ENCODE data around the gene CASD1. TPM values are rescaled to one million over a fixed set of nuclear protein-coding genes. Genes with fewer than 3 reads are reported as not detected.

Gene CASD1
- total and polyA plus RNA-seq, 3 donors from 2014 or later, result 20.5 to 47.4 (median 47.1) TPM

DNA sequence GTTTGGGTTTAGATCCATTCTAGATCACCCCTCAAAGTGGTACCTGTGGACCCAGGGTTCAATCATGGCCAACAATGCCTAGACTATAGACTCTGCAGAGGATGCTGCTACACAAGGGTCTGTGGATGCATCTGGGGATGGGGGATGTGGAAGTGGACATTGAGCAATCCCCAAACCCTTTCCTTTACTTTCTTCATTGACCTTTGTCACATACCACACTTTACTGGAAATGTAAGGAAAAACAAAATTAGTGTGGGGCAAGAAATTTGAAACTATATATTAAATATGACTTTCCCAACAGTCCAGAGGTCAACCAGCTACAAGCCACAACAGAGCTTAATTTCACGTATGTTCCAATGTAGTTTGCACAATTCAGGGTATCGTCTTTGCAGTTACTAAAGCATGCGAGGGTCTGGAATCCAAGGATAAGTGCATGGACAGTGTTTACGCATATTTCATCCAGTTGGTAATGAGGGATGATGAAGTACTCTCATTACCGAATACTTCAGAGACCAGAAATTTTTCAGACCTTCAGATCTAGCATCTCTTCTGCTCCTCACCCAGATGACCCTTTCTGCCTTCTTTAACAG, 33.3 kb upstream of the CASD1 start:
- no peak overlapping the region for H3K27ac ChIP-seq
- no peak overlapping the region for H3K4me3 ChIP-seq
- H3K9me3 ChIP-seq, result no peaks in the 10 kb centered on the region
- H3K36me3 ChIP-seq (ENCODE audit: low read depth, missing control alignments), result no peaks in the 10 kb centered on the region
- intact Hi-C loops (cut with DNase I; ENCODE audit: low total_unique reads), result no loop called here
- 69 to 75% methylated on average over 5 of the region's 5 CpGs for WGBS, 2 donors
- H3K4me1 ChIP-seq, result no peaks in the 10 kb centered on the region
- TF ChIP-seq POLR2A (IDR thresholded peaks at IDR 0.05), result no peak
- TF ChIP-seq, protein P1, sequence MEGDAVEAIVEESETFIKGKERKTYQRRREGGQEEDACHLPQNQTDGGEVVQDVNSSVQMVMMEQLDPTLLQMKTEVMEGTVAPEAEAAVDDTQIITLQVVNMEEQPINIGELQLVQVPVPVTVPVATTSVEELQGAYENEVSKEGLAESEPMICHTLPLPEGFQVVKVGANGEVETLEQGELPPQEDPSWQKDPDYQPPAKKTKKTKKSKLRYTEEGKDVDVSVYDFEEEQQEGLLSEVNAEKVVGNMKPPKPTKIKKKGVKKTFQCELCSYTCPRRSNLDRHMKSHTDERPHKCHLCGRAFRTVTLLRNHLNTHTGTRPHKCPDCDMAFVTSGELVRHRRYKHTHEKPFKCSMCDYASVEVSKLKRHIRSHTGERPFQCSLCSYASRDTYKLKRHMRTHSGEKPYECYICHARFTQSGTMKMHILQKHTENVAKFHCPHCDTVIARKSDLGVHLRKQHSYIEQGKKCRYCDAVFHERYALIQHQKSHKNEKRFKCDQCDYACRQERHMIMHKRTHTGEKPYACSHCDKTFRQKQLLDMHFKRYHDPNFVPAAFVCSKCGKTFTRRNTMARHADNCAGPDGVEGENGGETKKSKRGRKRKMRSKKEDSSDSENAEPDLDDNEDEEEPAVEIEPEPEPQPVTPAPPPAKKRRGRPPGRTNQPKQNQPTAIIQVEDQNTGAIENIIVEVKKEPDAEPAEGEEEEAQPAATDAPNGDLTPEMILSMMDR (IDR thresholded peaks at IDR 0.05), result no peak
- no peak for DNase-seq
- H3K27me3 ChIP-seq, result no peaks in the 10 kb centered on the region

DNA sequence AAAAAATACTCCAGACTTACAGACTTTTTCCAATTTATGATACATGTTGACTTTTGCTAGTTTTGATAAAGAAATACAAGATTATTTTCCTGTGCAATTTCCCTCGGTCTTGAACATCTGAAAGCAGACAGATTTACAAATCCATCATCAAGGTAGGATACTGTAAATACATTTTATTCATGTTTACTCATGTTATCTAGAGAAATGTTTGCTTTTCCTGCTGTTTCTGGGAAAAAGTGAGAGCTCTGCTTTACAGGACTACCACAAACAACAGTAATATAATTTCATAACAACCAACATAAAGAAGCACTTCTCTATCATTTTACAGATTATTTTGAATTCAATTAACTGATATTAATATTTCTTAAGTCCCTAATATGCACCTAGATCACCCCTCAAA, 31.7 kb upstream of the CASD1 start:
- WGBS, 2 donors, result 39 to 60% methylated on average over 1 of the region's 1 CpG
- Histone ChIP-seq H3K27ac (no peak overlapping the region), H3K4me3 (no peak overlapping the region), H3K9me3 (no peaks in the 10 kb centered on the region), H3K4me1 (no peaks in the 10 kb centered on the region), H3K27me3 (no peaks in the 10 kb centered on the region), H3K36me3 (ENCODE audit: low read depth, missing control alignments) (no peaks in the 10 kb centered on the region)
- DNase-seq, result no peak
- intact Hi-C loops (cut with DNase I; ENCODE audit: low total_unique reads), result no loop called here
- TF ChIP-seq POLR2A (IDR thresholded peaks at IDR 0.05), result no peak
- TF ChIP-seq, protein P1 (IDR thresholded peaks at IDR 0.05), result no peak

DNA sequence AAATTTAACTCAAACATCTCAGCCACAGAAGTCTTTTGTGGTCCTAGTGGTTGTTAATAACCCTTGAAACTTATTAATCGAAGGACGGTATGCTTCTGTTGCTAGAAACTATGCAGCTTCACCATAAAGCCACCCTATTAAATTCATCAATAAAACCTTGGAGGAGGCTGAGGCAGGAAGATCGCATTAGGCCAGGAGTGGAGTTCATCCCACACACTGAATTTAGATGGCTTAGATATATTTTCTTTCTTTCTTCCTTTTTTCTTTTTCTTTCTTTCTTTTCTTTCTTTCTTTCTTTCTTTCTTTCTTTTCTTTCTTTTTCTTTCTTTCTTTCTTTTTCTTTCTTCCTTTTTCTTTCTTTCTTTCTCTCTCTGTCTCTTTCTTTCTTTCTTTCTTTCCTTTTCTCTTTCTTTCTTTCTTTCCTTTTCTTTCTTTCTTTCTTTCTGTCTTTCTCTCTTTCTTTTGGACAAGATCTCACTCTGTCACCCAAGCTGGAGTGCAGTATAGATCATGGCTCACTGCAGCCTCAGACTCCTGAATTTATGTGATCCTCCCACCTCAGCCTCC, 30.9 kb upstream of the CASD1 start:
- 77 to 79% methylated on average over 3 of the region's 3 CpGs for WGBS, 2 donors
- Histone ChIP-seq H3K4me3 (no peak overlapping the region), H3K4me1 (no peaks in the 10 kb centered on the region), H3K27me3 (no peaks in the 10 kb centered on the region), H3K9me3 (no peaks in the 10 kb centered on the region), H3K27ac (no peak overlapping the region), H3K36me3 (ENCODE audit: low read depth, missing control alignments) (no peaks in the 10 kb centered on the region)
- TF ChIP-seq, protein P1 (IDR thresholded peaks at IDR 0.05), result no peak
- intact Hi-C loops (cut with DNase I; ENCODE audit: low total_unique reads), result no loop called here
- no peak for DNase-seq

DNA sequence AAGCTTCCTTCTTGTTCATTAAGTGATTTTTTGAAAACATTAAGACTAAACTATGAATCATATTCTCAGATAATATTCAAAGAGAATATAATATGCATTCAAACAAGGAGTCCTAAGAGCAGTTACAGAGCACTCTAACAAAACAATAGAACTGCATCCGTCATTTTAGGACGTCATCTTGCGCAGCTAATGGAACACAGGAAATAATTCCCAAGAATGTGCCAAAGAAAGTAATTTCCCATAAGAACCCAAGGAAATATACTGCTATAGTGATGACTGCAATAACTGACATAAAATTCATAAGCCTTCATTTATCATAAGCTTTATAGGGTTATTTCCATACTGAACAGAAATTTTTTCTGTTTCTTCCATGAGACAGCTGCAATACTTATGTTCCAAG, 28.3 kb upstream of the CASD1 start:
- TF ChIP-seq, protein P1 (IDR thresholded peaks at IDR 0.05), result no peak
- TF ChIP-seq POLR2A (IDR thresholded peaks at IDR 0.05), result no peak
- H3K4me3 ChIP-seq, result no peak overlapping the region
- H3K4me1 ChIP-seq, result no peaks in the 10 kb centered on the region
- no peaks in the 10 kb centered on the region for H3K9me3 ChIP-seq
- no peak overlapping the region for H3K27ac ChIP-seq
- H3K36me3 ChIP-seq (ENCODE audit: low read depth, missing control alignments), result no peaks in the 10 kb centered on the region
- intact Hi-C loops (cut with DNase I; ENCODE audit: low total_unique reads), result no loop called here
- H3K27me3 ChIP-seq, result no peaks in the 10 kb centered on the region
- no peak for DNase-seq
- 84 to 87% methylated on average over 3 of the region's 3 CpGs for WGBS, 2 donors

DNA sequence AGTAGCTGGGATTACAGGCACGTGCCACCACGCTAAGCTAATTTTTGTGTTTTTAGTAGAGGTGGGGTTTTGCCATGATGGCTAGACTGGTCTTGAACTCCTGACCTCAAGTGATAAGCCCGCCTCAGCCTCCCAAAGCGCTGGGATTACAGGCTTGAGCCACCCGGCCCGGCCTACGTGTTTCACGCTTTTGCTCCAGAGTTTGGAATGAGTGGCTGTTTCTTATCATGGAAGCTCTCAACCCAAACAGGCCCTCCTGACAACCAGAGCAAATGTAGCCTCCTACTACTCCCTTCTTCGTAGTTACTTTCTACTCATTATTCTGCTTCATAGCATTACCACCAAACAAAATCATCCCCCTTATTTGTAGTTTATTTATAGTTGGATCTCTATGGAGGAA, 26.8 kb upstream of the CASD1 start:
- no peaks in the 10 kb centered on the region for H3K36me3 ChIP-seq (ENCODE audit: low read depth, missing control alignments)
- H3K4me1 ChIP-seq, result no peaks in the 10 kb centered on the region
- no peak for DNase-seq
- intact Hi-C loops (cut with DNase I; ENCODE audit: low total_unique reads), result no loop called here
- no peaks in the 10 kb centered on the region for H3K9me3 ChIP-seq
- no peak overlapping the region for H3K27ac ChIP-seq
- TF ChIP-seq POLR2A (IDR thresholded peaks at IDR 0.05), result no peak
- no peaks in the 10 kb centered on the region for H3K27me3 ChIP-seq
- WGBS, 2 donors, result 78 to 79% methylated on average over 9 of the region's 9 CpGs
- no peak overlapping the region for H3K4me3 ChIP-seq

Measured in testis (tissue), 3 donors.